GM18505 (cell line): ENCODE results near the gene HNRNPA1.
A peak's percentile ranks its signal among the peaks of the same experiment; 100 is the strongest.
"Not testable (repeated sequence)": the region's sequence is repeated elsewhere in the genome, so short reads cannot be mapped to it uniquely, and the experiment has no call there.

ENCODE experiments used
- ATAC-seq: cut with Tn5 transposase; IDR thresholded peaks from one replicate; pipeline ENCODE4 v1.9.1; 2021; ENCODE audit not compliant: unreplicated experiment
- POLR2A ChIP-seq: IDR thresholded peaks from 4 replicates; pipeline ENCODE4 v1.6.1; 2011; ENCODE audit warnings: borderline replicate concordance; ENCODE audit not compliant: insufficient read depth, insufficient read length; ENCODE audit errors: extremely low read depth

HNRNPA1 gene

GRCh38 chr12:54280468-54281260 is at the start of gene HNRNPA1:
Gene HNRNPA1, plus strand, starts transcription at chr12:54280726. Its CDS starts 82 bp downstream, at chr12:54280808.
- peak; percentile 81 for ATAC-seq
- TF ChIP-seq POLR2A = peak; percentile 100

GRCh38 chr12:54231269-54231668 is 49.3 kb upstream of the HNRNPA1 start:
- not testable (repeated sequence) for ATAC-seq

- no peak for TF ChIP-seq POLR2A
- no peak for ATAC-seq
These were observed 47.7 kb upstream of the HNRNPA1 start for GRCh38 chr12:54232790-54233189.

GRCh38 chr12:54238531-54238930 is 42.0 kb upstream of the HNRNPA1 start:
- ATAC-seq = no peak
- TF ChIP-seq POLR2A = no peak

- TF ChIP-seq POLR2A = no peak
- no peak for ATAC-seq
These were observed 40.9 kb upstream of the HNRNPA1 start for GRCh38 chr12:54239620-54240019.

GRCh38 chr12:54240129-54240528 is 40.4 kb upstream of the HNRNPA1 start:
- no peak for TF ChIP-seq POLR2A
- no peak for ATAC-seq

GRCh38 chr12:54240971-54241588 is 39.4 kb upstream of the HNRNPA1 start:
- no peak for TF ChIP-seq POLR2A
- ATAC-seq = no peak

- no peak for TF ChIP-seq POLR2A
- ATAC-seq = no peak
These were observed 34.4 kb upstream of the HNRNPA1 start for GRCh38 chr12:54246011-54246641.

GRCh38 chr12:54249489-54249888 is 31.0 kb upstream of the HNRNPA1 start:
- no peak for ATAC-seq
- TF ChIP-seq POLR2A = no peak

GRCh38 chr12:54251667-54252284 is 28.8 kb upstream of the HNRNPA1 start:
- no peak for TF ChIP-seq POLR2A
- no peak for ATAC-seq

GRCh38 chr12:54253240-54253639 is 27.3 kb upstream of the HNRNPA1 start:
- ATAC-seq = no peak
- no peak for TF ChIP-seq POLR2A

GRCh38 chr12:54257332-54257731 is 23.2 kb upstream of the HNRNPA1 start:
- ATAC-seq = no peak
- no peak for TF ChIP-seq POLR2A

- TF ChIP-seq POLR2A = no peak
- no peak for ATAC-seq
These were observed 22.3 kb upstream of the HNRNPA1 start for GRCh38 chr12:54258201-54258681.
